K562 (cell line): ENCODE measurements around the gene AIFM3. TPM values are rescaled to one million over a fixed set of nuclear protein-coding genes. Genes with fewer than 3 reads are reported as not detected.

Experiments
- ARID3B ChIP-seq: fragments of 250-450 bp; sonication (Bioruptor Pico); IDR thresholded peaks from 2 replicates; pipeline ENCODE4 v1.4.0; 2020; ENCODE audit warnings: borderline replicate concordance
- BCLAF1 ChIP-seq, 2 experiments: fragments of 450-650 bp in 1 of 2; IDR thresholded peaks; 2 replicates each; pipeline ENCODE4 v1.6.1; 2011 to 2017; ENCODE audit warnings: low read depth in 2 of 2, antibody characterized with exemption in 1 of 2, borderline replicate concordance in 1 of 2, low read length in 1 of 2, mild to moderate bottlenecking in 1 of 2, mixed read lengths in 1 of 2; ENCODE audit not compliant: control insufficient read depth in 1 of 2
- CCAR2 ChIP-seq: fragments of 200-400 bp; formaldehyde crosslinking; IDR thresholded peaks from 2 replicates; pipeline ENCODE4 v1.6.1; 2017; ENCODE audit warnings: mild to moderate bottlenecking, low read depth, low read length
- CREBBP ChIP-seq: IDR thresholded peaks from one replicate; pipeline ENCODE4 v1.6.1; 2012; ENCODE audit warnings: low read depth, mild to moderate bottlenecking, control low read depth, inconsistent platforms, low read length
- E2F1 ChIP-seq: sonication (generic); formaldehyde crosslinking; IDR thresholded peaks from 2 replicates; pipeline ENCODE4 v1.8.1; 2023; ENCODE audit warnings: mild to moderate bottlenecking, missing genetic modification reagents, moderate library complexity
- KLF1 ChIP-seq: fragments of 450-650 bp; IDR thresholded peaks from 2 replicates; pipeline ENCODE4 v1.6.1; 2016; ENCODE audit warnings: missing genetic modification characterization, missing compliant biosample characterization
- MBD1 ChIP-seq: fragments of 250-450 bp; sonication (Bioruptor Pico); IDR thresholded peaks from 2 replicates; pipeline ENCODE4 v1.8.0; 2022; ENCODE audit warnings: inconsistent platforms
- NCOA6 ChIP-seq: fragments of 450-650 bp; IDR thresholded peaks from 2 replicates; pipeline ENCODE4 v1.6.1; 2017; ENCODE audit warnings: mild to moderate bottlenecking
- NFXL1 ChIP-seq: fragments of 450-650 bp; formaldehyde crosslinking; IDR thresholded peaks from 2 replicates; pipeline ENCODE4 v1.4.0; 2021; ENCODE audit warnings: mild to moderate bottlenecking
- PREB ChIP-seq: sonication (generic); formaldehyde crosslinking; IDR thresholded peaks from 2 replicates; pipeline ENCODE4 v1.8.1; 2023; ENCODE audit warnings: mild to moderate bottlenecking, missing genetic modification reagents
- SMAD1 ChIP-seq: fragments of 150-350 bp; IDR thresholded peaks from 2 replicates; pipeline ENCODE4 v1.6.1; 2014; ENCODE audit warnings: low read length, low read depth; ENCODE audit not compliant: partially characterized antibody
- SRSF7 ChIP-seq: fragments of 200-400 bp; formaldehyde crosslinking; optimal IDR thresholded peaks from 2 replicates; pipeline ENCODE3; 2017; ENCODE audit warnings: mild to moderate bottlenecking, low read depth, low read length
- SUPT5H ChIP-seq: fragments of 450-650 bp; IDR thresholded peaks from 2 replicates; pipeline ENCODE4 v1.6.1; 2016
- TRIM24 ChIP-seq, 2 experiments: fragments of 450-650 bp; IDR thresholded peaks; 2 replicates each; pipeline ENCODE4 v1.6.1; 2016
- XRCC4 ChIP-seq: IDR thresholded peaks from one replicate; pipeline ENCODE4 v1.6.1; 2011; ENCODE audit not compliant: insufficient read depth, insufficient read length; ENCODE audit errors: extremely low read depth
- ZC3H8 ChIP-seq: fragments of 450-650 bp; IDR thresholded peaks from 2 replicates; pipeline ENCODE4 v1.6.1; 2017
- ZNF133 ChIP-seq: fragments of 250-450 bp; sonication (Bioruptor Pico); IDR thresholded peaks from 2 replicates; pipeline ENCODE4 v1.4.0; 2020; ENCODE audit warnings: mild to moderate bottlenecking
- ZNF282 ChIP-seq: sonication (generic); formaldehyde crosslinking; IDR thresholded peaks from 2 replicates; pipeline ENCODE4 v1.8.1; 2023; ENCODE audit warnings: missing genetic modification reagents
- ZNF311 ChIP-seq: fragments of 250-450 bp; sonication (Bioruptor Pico); IDR thresholded peaks from 2 replicates; pipeline ENCODE4 v1.4.0; 2020; ENCODE audit warnings: mild to moderate bottlenecking, moderate library complexity
- ZNF384 ChIP-seq: IDR thresholded peaks from 2 replicates; pipeline ENCODE4 v1.6.1; 2012; ENCODE audit warnings: low read depth, low read length, improper control_type of control experiment
- polyA plus RNA-seq, 8 experiments: library from polyadenylated mRNA; depleted of rRNA in 4 of 8; stranded (reverse) in 5 of 8; unstranded in 3 of 8; fragments of >200 nt; fragmentation: Nextera tagmentation in 2 of 8; fragmentation: Illumina TruSeq in 1 of 8; extraction: Ambion mirVana in 2 of 8; extraction: Trizol in 1 of 8; gene quantifications; 2 replicates each; pipeline versions ENCODE4 v1.2.1 to v1.2.3, GENCODE V29; 2011 to 2014; ENCODE audit warnings: inconsistent platforms in 1 of 8, missing spikeins in 1 of 8
- total RNA-seq, 7 experiments: library from RNA; depleted of rRNA in 6 of 7; stranded (reverse); fragments of >200 nt in 6 of 7; fragmentation: Illumina TruSeq in 2 of 7; extraction: Trizol in 2 of 7; gene quantifications; 2 replicates each; pipeline versions ENCODE4 v1.2.1 to v1.2.3, GENCODE V29; 2011 to 2021; ENCODE audit warnings: low replicate concordance in 1 of 7

Gene AIFM3
- total and polyA plus RNA-seq, 9 of the 15 experiments (the other 6 are each of a cell fraction or from before 2014, with no cell fraction given), result 0.03 to 0.20 (median 0.07) TPM; not detected in 1

GRCh38 chr22:21014202-21014725, 47.2 kb downstream of the AIFM3 start (continued):
- TF ChIP-seq CCAR2 (no peak), E2F1 (peak; percentile 95), NFXL1 (peak; percentile 17; the same call in 1 of the 2 replicates), ZNF133 (CRISPR knock-in tag) (peak; percentile 94), SMAD1 (no peak), MBD1 (no peak), ARID3B (peak; percentile 98), PREB (CRISPR knock-in tag) (no peak), ZC3H8 (no peak), SUPT5H (no peak), BCLAF1 (IDR thresholded peaks at IDR 0.05; ENCODE audit: borderline replicate concordance in 1 of 2, control insufficient read depth in 1 of 2, low read depth in 2 of 2, low read length in 1 of 2) (no peak), CREBBP (peak; percentile 98), ZNF282 (CRISPR knock-in tag) (no peak), ZNF384 (no peak; the same call in 1 of the 2 replicates), TRIM24 (IDR thresholded peaks at IDR 0.05) (no peak), NCOA6 (no peak), KLF1 (no peak), ZNF311 (CRISPR knock-in tag) (no peak), XRCC4 (no peak), SRSF7 (no peak)
